Progenitor cell of endocrine pancreas (in vitro differentiated cells): ENCODE measurements around the gene SNX15. TPM values are rescaled to one million over a fixed set of nuclear protein-coding genes. Genes with fewer than 3 reads are reported as not detected.

Source experiments
- DNase-seq: peaks from one replicate; pipeline ENCODE4 v3.0.0; 2021; ENCODE audit warnings: low spot score; ENCODE audit not compliant: unreplicated experiment
- H3K27ac Mint-ChIP-seq: 2 replicates; pipeline ENCODE4 v1.8.0; 2021; ENCODE audit warnings: mild to moderate bottlenecking, moderate library complexity, mixed read lengths
- H3K27me3 Mint-ChIP-seq: 2 replicates; pipeline ENCODE4 v1.8.0; 2021; ENCODE audit warnings: mixed read lengths
- H3K36me3 Mint-ChIP-seq: 2 replicates; pipeline ENCODE4 v1.8.0; 2022; ENCODE audit warnings: mixed read lengths; ENCODE audit not compliant: insufficient read depth
- H3K4me1 Mint-ChIP-seq: 2 replicates; pipeline ENCODE4 v1.8.0; 2021; ENCODE audit warnings: low read depth, mixed read lengths
- H3K4me3 Mint-ChIP-seq: 2 replicates; pipeline ENCODE4 v1.8.0; 2021; ENCODE audit warnings: low read depth, mild to moderate bottlenecking, moderate library complexity, mixed read lengths
- H3K9me3 Mint-ChIP-seq: 2 replicates; pipeline ENCODE4 v1.8.0; 2021; ENCODE audit warnings: low read depth, mixed read lengths
- total RNA-seq: library from RNA; stranded (reverse); gene quantifications from 2 replicates; pipeline ENCODE4 v1.2.1, GENCODE V29; 2021
- TF ChIP-seq, protein P1 (sequence below): fragments of 200-600 bp; sonication (generic); IDR thresholded peaks from one replicate; pipeline ENCODE4 v1.5.0; 2021; ENCODE audit warnings: antibody characterized with exemption, mild to moderate bottlenecking; ENCODE audit not compliant: unreplicated experiment

SNX15 gene
- total RNA-seq, 1 donor from 2014 or later, result 34.5 TPM

DNA sequence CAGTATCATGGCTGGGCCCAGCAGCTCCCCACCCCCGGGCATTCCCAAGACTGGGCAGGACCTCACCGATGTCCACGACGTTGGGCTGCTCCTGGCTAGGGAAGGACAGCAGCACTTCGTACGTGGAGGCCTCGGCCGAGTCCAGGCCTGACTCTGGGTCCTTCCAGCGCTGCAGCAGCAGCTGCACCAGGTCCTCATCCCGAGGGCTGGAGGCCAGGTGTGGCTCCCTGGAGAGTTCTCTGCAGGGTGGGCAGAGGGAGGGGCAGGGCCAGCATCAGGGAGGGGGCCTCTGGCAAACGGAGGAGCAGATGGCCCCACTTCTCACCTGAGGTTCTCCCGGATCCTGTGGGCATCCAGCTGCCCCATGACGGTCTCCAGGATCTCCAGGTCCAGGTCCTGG is 30.8 kb downstream of the SNX15 start:
- Mint-ChIP-seq H3K4me1 (no peaks in the 10 kb centered on the region), H3K27ac (no peak overlapping the region), H3K27me3 (peaks cover 6% of the 10 kb centered on the region), H3K36me3 (no peaks in the 10 kb centered on the region), H3K9me3 (no peaks in the 10 kb centered on the region), H3K4me3 (no peak overlapping the region)
- TF ChIP-seq, protein P1, sequence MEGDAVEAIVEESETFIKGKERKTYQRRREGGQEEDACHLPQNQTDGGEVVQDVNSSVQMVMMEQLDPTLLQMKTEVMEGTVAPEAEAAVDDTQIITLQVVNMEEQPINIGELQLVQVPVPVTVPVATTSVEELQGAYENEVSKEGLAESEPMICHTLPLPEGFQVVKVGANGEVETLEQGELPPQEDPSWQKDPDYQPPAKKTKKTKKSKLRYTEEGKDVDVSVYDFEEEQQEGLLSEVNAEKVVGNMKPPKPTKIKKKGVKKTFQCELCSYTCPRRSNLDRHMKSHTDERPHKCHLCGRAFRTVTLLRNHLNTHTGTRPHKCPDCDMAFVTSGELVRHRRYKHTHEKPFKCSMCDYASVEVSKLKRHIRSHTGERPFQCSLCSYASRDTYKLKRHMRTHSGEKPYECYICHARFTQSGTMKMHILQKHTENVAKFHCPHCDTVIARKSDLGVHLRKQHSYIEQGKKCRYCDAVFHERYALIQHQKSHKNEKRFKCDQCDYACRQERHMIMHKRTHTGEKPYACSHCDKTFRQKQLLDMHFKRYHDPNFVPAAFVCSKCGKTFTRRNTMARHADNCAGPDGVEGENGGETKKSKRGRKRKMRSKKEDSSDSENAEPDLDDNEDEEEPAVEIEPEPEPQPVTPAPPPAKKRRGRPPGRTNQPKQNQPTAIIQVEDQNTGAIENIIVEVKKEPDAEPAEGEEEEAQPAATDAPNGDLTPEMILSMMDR, result no peak
- DNase-seq, result no peak

DNA sequence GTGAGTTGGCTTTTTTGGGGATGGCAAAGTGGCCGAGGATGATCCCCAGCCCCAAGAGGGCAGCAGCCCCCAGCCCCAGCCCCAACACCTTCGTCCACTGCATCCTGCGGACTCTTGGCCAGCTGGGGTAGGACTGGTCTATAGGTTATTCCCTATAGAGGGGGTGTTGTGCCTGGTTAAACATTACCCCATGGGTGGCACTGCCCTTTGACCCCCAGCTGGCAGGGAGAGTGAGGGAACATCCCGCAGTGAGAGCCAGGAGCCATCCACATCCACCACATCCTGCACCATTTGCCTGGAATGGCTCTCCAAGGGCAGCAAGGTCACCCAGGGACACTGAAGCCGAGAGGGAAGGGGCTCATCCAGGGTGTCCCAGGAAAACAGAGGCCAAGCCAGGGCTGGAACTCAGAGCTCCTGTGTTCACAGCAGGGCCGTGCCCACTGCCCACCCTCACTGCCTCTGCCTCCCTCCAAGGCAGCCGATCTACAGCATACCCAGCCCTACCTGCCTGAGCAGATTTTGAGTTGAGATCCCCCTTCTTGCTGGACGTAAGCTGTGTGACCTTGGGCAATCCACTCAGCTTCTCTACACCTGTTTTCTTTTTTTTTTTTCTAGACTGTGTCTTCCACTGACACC is 31.3 kb downstream of the SNX15 start, which contains the start of gene NAALADL1:
TSS of gene NAALADL1 (minus strand) at position 135 of the 636 bp plus-strand sequence. CDS start at position 103, 32 bp downstream.
- no peak for DNase-seq
- Mint-ChIP-seq H3K9me3 (no peaks in the 10 kb centered on the region), H3K4me3 (no peak within 1 kb of the TSS), H3K4me1 (no peaks in the 10 kb centered on the region), H3K27ac (peak within 1 kb of the TSS; percentile 37), H3K36me3 (no peaks in the 10 kb centered on the region), H3K27me3 (peaks cover 6% of the 10 kb centered on the region)
- TF ChIP-seq, protein P1, result no peak

DNA sequence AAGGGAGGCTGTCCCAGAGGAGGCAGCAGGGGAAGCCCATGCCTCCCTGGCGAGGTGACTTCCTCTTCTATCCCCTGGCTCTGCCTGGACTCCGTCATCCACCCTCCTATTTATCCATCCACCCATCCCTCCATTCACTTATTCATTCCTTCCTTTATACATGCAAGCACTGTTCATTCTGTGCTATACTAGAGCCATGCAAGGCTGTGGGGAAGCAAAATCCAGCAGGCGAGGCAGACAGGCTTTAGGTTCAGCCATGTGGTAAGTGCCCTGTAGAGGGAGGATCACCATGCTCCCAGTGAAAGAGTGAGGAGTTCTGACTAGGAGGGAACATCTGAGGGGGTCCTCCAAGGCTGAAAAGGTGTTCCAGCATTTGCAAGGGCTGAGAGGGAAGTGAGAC is 32.3 kb downstream of the SNX15 start:
- Mint-ChIP-seq H3K4me1 (no peaks in the 10 kb centered on the region), H3K27me3 (no peaks in the 10 kb centered on the region), H3K27ac (no peak overlapping the region), H3K9me3 (no peaks in the 10 kb centered on the region), H3K4me3 (no peak overlapping the region), H3K36me3 (no peaks in the 10 kb centered on the region)
- TF ChIP-seq, protein P1, result no peak
- no peak for DNase-seq

DNA sequence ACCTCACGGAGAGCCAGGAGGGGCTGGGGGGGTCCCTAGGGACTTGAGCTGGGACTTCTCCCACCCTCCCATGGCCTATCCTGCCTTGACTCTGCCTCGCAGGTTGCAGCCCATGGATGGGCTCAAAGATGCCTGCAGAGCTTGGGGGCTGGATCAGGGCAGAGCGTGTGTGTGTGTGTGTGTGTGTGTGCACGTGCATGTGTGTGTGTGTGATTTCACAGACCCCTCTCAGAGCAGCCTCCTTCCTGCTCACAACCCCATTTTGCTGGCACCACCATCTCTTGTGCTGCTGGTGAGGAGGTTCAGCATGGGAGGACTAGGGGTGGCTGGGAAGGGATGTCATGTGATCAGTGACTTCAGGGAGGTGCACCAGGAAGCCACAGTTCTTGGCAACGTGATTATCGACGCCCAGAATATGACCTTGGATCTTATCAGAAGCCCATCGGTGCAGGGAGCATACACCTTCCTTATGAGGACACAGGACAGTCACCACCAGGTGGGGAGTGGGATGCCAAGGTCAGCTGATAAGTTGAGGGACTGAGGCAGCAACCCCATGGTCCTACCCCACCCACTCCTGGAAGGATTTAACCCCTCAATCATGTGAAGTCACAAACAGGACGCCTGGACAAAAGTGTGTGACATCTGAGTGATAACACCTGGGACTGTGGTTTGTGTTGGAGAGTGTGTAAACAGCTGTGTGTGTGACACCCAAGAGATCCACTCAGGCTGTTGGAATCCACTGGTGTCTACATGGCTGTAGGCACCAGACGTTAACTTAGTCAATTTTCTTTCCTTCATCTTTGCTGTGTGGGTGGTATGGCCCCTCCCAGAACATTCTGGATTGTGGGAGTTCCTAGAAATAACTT is 33.0 kb downstream of the SNX15 start:
- TF ChIP-seq, protein P1, result no peak
- no peaks in the 10 kb centered on the region for H3K4me1 Mint-ChIP-seq
- no peaks in the 10 kb centered on the region for H3K9me3 Mint-ChIP-seq
- H3K4me3 Mint-ChIP-seq, result no peak overlapping the region
- H3K36me3 Mint-ChIP-seq, result no peaks in the 10 kb centered on the region
- no peak overlapping the region for H3K27ac Mint-ChIP-seq
- H3K27me3 Mint-ChIP-seq, result no peaks in the 10 kb centered on the region
- DNase-seq, result no peak

GRCh38 chr11:65060913-65061408 is 33.7 kb downstream of the SNX15 start:
- Mint-ChIP-seq H3K27ac (no peak overlapping the region), H3K27me3 (no peaks in the 10 kb centered on the region), H3K9me3 (no peaks in the 10 kb centered on the region), H3K4me1 (no peaks in the 10 kb centered on the region), H3K36me3 (no peaks in the 10 kb centered on the region), H3K4me3 (no peak overlapping the region)
- DNase-seq, result no peak
- TF ChIP-seq, protein P1, result peak; percentile 27
